ELF-1 (cell line): ENCODE results near the gene RPS6KB1.
"Not testable (repeated sequence)": the region's sequence is repeated elsewhere in the genome, so short reads cannot be mapped to it uniquely, and the experiment has no call there.

Source experiments
- DNase-seq: peaks from one replicate; pipeline ENCODE4 v3.0.0-alpha.2; 2016; ENCODE audit warnings: low read depth, low spot score

Gene RPS6KB1

GRCh38 chr17:59940697-59941096 lies 47.8 kb downstream of the RPS6KB1 start:
- DNase-seq, result not testable (repeated sequence)

DNA sequence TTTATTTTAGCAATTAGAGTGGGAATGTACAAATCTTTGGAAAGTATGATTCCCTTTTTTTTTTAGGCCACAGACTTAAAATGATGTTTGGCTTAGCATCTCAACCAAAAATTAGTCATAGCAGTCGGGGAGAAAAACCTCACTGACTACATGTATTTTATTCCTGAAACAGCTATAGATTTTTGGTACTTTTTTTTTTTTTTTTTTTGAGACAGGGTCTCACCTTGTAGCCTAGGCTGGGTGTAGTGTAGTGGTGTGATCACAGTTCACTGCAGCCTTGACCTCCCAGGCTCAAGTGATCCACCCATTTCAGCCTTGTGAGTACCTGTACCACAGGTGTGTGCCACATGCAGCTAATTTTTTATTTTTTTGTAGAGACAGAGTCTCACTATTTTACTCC lies 48.2 kb downstream of the RPS6KB1 start:
- no peak for DNase-seq

DNA sequence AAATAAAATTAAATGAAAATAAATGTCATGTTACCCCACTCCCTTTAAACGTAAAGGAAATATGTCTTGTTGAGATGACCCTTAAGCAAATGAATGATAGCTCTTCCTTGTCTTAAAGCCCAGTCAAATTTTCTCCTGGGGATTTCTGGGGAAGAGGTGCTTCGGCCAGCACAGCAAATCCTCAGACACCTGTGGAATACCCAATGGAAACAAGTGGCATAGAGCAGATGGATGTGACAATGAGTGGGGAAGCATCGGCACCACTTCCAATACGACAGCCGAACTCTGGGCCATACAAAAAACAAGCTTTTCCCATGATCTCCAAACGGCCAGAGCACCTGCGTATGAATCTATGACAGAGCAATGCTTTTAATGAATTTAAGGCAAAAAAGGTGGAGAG lies 53.5 kb downstream of the RPS6KB1 start:
- DNase-seq, result not testable (repeated sequence)

DNA sequence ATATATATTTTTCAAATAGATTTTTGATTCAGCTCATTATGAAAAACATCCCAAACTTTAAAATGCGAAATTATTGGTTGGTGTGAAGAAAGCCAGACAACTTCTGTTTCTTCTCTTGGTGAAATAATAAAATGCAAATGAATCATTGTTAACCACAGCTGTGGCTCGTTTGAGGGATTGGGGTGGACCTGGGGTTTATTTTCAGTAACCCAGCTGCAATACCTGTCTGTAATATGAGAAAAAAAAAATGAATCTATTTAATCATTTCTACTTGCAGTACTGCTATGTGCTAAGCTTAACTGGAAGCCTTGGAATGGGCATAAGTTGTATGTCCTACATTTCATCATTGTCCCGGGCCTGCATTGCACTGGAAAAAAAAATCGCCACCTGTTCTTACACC lies 54.4 kb downstream of the RPS6KB1 start:
- DNase-seq, result not testable (repeated sequence)

DNA sequence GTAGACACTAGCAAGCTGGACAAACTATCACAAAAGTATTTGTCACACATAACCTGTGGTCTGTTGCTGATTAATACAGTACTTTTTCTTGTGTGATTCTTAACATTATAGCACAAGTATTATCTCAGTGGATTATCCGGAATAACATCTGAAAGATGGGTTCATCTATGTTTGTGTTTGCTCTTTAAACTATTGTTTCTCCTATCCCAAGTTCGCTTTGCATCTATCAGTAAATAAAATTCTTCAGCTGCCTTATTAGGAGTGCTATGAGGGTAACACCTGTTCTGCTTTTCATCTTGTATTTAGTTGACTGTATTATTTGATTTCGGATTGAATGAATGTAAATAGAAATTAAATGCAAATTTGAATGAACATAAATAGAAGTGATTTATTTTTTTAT lies 57.1 kb downstream of the RPS6KB1 start:
- DNase-seq, result no peak

- DNase-seq, result no peak
Observed at GRCh38 chr17:59954856-59955255, 61.9 kb downstream of the RPS6KB1 start.

- not testable (repeated sequence) for DNase-seq
Observed at GRCh38 chr17:59959574-59959973, 66.7 kb downstream of the RPS6KB1 start.

- DNase-seq, result no peak
Observed at GRCh38 chr17:59962739-59963318, 69.9 kb downstream of the RPS6KB1 start.

DNA sequence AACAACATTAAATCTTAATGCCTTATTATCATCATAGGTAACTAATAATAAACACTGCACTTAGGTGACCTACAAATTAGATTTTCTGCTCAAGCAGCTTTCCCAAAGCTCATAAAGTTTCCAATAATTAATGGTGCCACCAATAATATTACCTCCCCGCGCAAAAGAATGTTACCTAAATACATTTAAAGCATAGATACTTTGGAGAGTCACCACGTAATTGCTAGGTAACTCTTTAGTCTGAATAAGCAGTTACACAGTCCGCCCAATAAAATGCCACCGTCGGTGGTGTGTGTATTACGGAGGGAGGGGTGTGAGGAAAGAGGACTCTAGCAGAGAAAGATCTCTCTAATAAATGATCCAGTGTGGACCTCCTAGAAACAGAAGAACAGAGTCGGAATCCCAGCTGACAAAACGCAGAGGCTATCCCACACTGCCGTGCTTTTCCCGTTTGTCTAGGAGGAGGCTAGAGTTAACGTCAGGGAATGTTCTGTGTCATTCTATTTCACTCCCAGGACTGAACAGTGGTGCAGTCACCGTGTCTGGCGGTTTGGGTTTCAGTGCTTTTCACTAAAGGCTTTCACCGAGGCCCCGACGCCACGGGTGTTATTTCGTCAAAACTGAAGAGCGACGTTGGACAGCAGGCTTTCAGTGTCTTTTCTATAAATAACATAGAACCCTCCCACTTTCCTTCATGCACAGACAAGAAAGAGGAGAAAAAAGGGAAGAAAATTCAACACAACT lies 71.0 kb downstream of the RPS6KB1 start:
- DNase-seq, result no peak

GRCh38 chr17:59964482-59965328 lies 71.8 kb downstream of the RPS6KB1 start, which contains the start of gene RNFT1:
RNFT1 (minus strand) TSS chr17:59964740; CDS start chr17:59964663, 77 bp downstream.
- DNase-seq, result peak; percentile 91

GRCh38 chr17:59971771-59972170 lies 78.8 kb downstream of the RPS6KB1 start:
- DNase-seq, result not testable (repeated sequence)

GRCh38 chr17:59972778-59973177 lies 79.9 kb downstream of the RPS6KB1 start:
- DNase-seq, result no peak

DNA sequence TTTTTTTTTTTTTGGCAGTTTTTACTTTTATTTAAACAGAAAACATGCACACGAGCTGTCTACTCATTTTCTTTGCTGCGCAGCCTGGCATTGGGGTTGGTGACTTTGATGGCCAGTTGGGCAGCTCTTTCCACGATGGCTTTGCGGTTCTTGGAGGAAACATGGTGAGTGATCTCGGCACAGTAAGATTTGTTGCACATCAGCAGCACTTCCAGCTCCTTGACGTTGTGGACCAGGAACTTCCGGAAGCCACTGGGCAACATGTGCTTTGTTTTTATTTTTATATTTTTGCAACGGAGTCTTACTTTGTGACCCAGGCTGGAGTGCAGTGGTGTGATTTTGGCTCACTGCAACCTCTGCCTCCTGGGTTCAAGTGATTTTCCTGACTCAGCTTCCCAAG lies 80.6 kb downstream of the RPS6KB1 start:
- not testable (repeated sequence) for DNase-seq

DNA sequence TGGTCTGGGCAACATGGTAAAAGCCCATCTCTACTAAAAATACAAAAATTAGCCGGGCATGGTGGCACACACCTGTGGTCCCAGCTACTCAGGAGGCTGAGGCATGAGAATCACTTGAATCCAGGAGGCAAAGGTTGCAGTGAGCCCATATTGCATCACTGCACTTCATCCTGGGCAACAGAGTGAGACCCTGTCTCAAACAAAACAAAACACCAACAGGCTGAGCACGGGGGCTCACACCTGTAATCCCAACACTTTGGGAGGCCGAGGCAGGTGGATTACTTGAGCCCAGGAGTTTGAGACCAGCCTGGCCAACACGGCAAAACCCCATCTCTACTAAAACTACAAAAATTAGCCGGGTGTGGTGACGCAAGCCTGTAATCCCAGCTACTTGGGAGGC lies 82.2 kb downstream of the RPS6KB1 start:
- not testable (repeated sequence) for DNase-seq

DNA sequence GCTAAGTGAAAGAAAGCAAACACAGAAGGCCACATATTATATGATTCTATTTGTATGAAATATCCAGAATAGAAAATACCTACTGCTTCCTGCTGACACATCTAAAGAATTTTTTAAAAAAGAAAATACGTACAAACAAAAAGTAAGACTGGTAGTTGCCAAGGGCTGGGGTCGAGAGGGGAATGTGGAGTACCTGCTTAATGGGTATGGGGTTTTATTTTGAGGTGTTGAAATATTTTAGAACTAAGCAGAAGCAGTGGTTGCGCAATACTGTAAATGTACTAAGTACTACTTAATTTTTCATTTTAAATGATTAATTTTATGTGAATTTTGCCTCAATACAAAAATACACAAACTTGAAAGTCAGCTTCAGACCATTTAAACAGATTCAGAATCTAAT lies 103.7 kb downstream of the RPS6KB1 start:
- DNase-seq, result not testable (repeated sequence)
